ENCODE data around the gene ZFP91. TPM values are rescaled to one million over a fixed set of nuclear protein-coding genes. Genes with fewer than 3 reads are reported as not detected.

Gene ZFP91
- total RNA-seq, 2 experiments from 2014 or later: 38.7 to 50.9 TPM

DNA sequence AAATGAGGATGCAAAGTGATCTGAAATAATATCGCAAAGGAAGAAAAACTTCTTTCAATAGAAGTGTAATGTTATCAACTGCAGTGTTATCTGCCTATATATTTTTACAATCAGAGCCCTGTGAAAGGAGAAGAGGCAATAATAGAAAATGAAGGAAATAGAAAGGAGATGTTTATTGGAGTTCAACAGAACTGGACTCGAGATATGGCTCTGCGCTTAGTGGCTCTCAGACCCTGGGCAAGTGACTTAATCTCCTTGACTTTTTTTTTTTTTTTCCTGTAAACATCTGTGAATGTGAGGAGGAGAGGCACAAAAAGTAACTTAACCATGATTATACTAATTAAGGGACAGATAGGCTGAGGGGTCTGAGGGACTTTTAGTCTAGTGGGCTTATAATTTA, 62.5 kb downstream of the ZFP91 start:
- Histone ChIP-seq H3K4me2 (ENCODE audit: low read length) (no peak overlapping the region), H3K9me3 (ENCODE audit: low read length) (peaks cover 8% of the 10 kb centered on the region; the same call in 1 of the 2 replicates), H3K27ac (ENCODE audit: low read depth, low read length, poor library complexity, severe bottlenecking) (no peak overlapping the region), H3K4me3 (ENCODE audit: low read depth, low read length, poor library complexity, severe bottlenecking) (no peak overlapping the region), H4K20me1 (ENCODE audit: insufficient read depth, low read length) (no peaks in the 10 kb centered on the region), H2AFZ (ENCODE audit: low read length) (no peak overlapping the region), H3K4me1 (ENCODE audit: insufficient read depth, low read length, poor library complexity, severe bottlenecking) (peaks cover 7% of the 10 kb centered on the region), H3K79me2 (ENCODE audit: insufficient read depth, low read depth, low read length) (no peaks in the 10 kb centered on the region), H3K9me2 (ENCODE audit: insufficient read depth, low read length) (no peaks in the 10 kb centered on the region), H3K36me3 (ENCODE audit: insufficient read depth, low read length) (no peaks in the 10 kb centered on the region)
- DNase-seq (ENCODE audit: low spot score): no peak
- intact Hi-C loops (cut with micrococcal nuclease; ENCODE audit: unreplicated experiment): no loop called here
- ChIA-PET CTCF (ENCODE audit: unreplicated experiment) (no interaction called here), POLR2A (no interaction called here)
- TF ChIP-seq EZH2phosphoT487 (IDR thresholded peaks at IDR 0.05; ENCODE audit: borderline replicate concordance, low read depth, low read length): no peak
- TF ChIP-seq, protein P1, sequence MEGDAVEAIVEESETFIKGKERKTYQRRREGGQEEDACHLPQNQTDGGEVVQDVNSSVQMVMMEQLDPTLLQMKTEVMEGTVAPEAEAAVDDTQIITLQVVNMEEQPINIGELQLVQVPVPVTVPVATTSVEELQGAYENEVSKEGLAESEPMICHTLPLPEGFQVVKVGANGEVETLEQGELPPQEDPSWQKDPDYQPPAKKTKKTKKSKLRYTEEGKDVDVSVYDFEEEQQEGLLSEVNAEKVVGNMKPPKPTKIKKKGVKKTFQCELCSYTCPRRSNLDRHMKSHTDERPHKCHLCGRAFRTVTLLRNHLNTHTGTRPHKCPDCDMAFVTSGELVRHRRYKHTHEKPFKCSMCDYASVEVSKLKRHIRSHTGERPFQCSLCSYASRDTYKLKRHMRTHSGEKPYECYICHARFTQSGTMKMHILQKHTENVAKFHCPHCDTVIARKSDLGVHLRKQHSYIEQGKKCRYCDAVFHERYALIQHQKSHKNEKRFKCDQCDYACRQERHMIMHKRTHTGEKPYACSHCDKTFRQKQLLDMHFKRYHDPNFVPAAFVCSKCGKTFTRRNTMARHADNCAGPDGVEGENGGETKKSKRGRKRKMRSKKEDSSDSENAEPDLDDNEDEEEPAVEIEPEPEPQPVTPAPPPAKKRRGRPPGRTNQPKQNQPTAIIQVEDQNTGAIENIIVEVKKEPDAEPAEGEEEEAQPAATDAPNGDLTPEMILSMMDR (conservative IDR thresholded peaks at IDR 0.05; ENCODE audit: low read length): no peak
- BruUV-seq (replicated peaks): no TSS peak

DNA sequence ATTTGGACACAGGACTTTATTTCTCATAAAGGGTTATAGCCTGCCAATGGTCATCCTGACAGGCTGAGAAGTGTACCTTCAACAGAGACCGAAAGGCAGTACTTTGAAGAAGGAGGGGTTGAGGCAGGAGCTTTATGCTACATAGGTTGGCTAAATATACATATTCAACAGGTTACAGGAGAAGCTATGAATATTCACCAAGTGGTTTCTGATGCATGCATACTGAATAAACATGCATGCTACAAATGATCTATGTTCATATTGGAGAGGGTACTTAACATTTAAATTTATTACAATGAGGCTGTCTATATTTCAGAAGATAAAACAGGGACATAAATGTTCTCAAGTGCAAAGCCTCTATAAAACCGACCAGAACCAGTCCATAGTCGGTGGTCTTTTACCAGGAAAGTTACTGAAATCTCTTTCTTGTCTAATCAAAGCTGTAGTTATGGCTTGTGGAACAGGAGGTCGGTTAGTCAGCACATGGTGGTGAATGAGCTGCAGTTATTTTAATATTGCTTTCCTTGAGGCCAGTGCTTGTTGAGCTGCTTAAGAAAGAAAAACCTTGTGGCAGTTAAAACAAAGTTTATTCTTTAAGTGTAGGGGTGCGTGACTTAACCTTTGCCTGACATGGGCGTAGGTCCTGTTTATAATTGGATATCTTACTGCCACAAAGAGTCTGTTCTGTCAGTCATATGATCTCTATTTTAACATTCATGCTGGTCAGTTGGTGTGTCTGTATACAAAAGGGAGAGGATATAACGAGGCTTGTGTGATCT, 63.1 kb downstream of the ZFP91 start:
- Histone ChIP-seq H3K4me3 (ENCODE audit: low read depth, low read length, poor library complexity, severe bottlenecking) (no peak overlapping the region), H3K4me1 (ENCODE audit: insufficient read depth, low read length, poor library complexity, severe bottlenecking) (peaks cover 7% of the 10 kb centered on the region), H3K9me2 (ENCODE audit: insufficient read depth, low read length) (no peaks in the 10 kb centered on the region), H3K9me3 (ENCODE audit: low read length) (peaks cover 10% of the 10 kb centered on the region; the same call in 1 of the 2 replicates), H2AFZ (ENCODE audit: low read length) (no peak overlapping the region), H4K20me1 (ENCODE audit: insufficient read depth, low read length) (no peaks in the 10 kb centered on the region), H3K27ac (ENCODE audit: low read depth, low read length, poor library complexity, severe bottlenecking) (no peak overlapping the region), H3K4me2 (ENCODE audit: low read length) (no peak overlapping the region), H3K36me3 (ENCODE audit: insufficient read depth, low read length) (no peaks in the 10 kb centered on the region), H3K79me2 (ENCODE audit: insufficient read depth, low read depth, low read length) (no peaks in the 10 kb centered on the region)
- POLR2A ChIA-PET: interaction anchor here (0.6 kb wide), 1 partner anchor 530 kb away, joined by 3 read pairs; the partner anchor contains the start of gene DTX4
- CTCF ChIA-PET (ENCODE audit: unreplicated experiment): no interaction called here
- intact Hi-C loops (cut with micrococcal nuclease; ENCODE audit: unreplicated experiment): no loop called here
- BruUV-seq (replicated peaks): no TSS peak
- DNase-seq (ENCODE audit: low spot score): no peak
- TF ChIP-seq, protein P1 (conservative IDR thresholded peaks at IDR 0.05; ENCODE audit: low read length): no peak
- no peak for TF ChIP-seq EZH2phosphoT487 (IDR thresholded peaks at IDR 0.05; ENCODE audit: borderline replicate concordance, low read depth, low read length)

DNA sequence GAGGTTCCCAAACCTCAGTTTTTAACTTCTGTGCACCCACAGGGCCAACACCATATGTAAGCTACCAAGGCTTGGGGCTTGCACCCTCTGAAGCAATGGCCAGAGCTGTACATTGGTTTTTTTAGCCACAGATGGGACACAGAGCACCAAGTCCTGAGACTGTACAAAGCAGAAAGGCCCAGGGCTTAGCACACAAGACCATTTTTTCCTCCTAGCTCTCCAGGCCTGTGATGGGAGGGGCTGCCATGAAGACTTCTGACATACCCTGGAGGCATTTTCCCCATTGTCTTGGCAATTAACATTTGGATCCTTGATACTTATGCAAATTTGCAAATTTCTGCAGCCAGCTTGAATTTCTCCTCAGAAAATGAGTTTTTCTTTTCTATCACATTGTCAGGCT, 67.0 kb downstream of the ZFP91 start:
- Histone ChIP-seq H3K4me2 (ENCODE audit: low read length) (no peak overlapping the region), H3K27ac (ENCODE audit: low read depth, low read length, poor library complexity, severe bottlenecking) (no peak overlapping the region), H3K4me1 (ENCODE audit: insufficient read depth, low read length, poor library complexity, severe bottlenecking) (peaks cover 5% of the 10 kb centered on the region), H4K20me1 (ENCODE audit: insufficient read depth, low read length) (no peaks in the 10 kb centered on the region), H3K4me3 (ENCODE audit: low read depth, low read length, poor library complexity, severe bottlenecking) (no peak overlapping the region), H3K79me2 (ENCODE audit: insufficient read depth, low read depth, low read length) (no peaks in the 10 kb centered on the region), H2AFZ (ENCODE audit: low read length) (no peak overlapping the region), H3K9me3 (ENCODE audit: low read length) (peaks cover 10% of the 10 kb centered on the region; the same call in 1 of the 2 replicates), H3K9me2 (ENCODE audit: insufficient read depth, low read length) (no peaks in the 10 kb centered on the region), H3K36me3 (ENCODE audit: insufficient read depth, low read length) (no peaks in the 10 kb centered on the region)
- POLR2A ChIA-PET: no interaction called here
- intact Hi-C loops (cut with micrococcal nuclease; ENCODE audit: unreplicated experiment): no loop called here
- DNase-seq (ENCODE audit: low spot score): no peak
- BruUV-seq (replicated peaks): no TSS peak
- CTCF ChIA-PET (ENCODE audit: unreplicated experiment): no interaction called here
- no peak for TF ChIP-seq EZH2phosphoT487 (IDR thresholded peaks at IDR 0.05; ENCODE audit: borderline replicate concordance, low read depth, low read length)
- TF ChIP-seq, protein P1 (conservative IDR thresholded peaks at IDR 0.05; ENCODE audit: low read length): no peak

All from OCI-LY7 (cell line).